SHP77 treated with DMSO at 0.1 percent for 48 hours (cell line): ENCODE data around the gene OSBPL9.
"Not testable (repeated sequence)": the region's sequence is repeated elsewhere in the genome, so short reads cannot be mapped to it uniquely, and the experiment has no call there.

ENCODE experiments used
- DNase-seq: peaks from one replicate; lab custom pipeline; 2025; lab: John Stamatoyannopoulos, UW

The OSBPL9 gene

DNA sequence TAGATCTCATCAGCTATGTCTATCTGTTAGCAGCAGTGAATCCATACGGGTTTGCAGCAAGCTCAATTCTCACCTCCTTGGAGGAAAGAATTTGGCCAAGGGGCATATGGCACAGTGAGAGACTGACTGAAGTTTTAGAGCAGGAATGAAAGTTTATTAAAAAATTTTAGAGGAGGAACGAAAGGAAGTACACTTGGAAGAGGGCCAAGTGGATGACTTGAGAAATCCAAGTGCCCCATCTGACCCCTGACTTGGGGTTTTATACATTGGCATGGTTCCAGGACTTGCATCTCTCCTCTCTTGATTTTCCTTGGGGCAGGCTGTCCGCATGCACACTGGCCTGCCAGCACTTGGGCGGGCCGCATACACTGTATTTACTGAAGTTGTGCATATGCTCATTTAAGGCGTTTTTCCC is 9.2 kb upstream of the OSBPL9 start:
- DNase-seq = no peak

DNA sequence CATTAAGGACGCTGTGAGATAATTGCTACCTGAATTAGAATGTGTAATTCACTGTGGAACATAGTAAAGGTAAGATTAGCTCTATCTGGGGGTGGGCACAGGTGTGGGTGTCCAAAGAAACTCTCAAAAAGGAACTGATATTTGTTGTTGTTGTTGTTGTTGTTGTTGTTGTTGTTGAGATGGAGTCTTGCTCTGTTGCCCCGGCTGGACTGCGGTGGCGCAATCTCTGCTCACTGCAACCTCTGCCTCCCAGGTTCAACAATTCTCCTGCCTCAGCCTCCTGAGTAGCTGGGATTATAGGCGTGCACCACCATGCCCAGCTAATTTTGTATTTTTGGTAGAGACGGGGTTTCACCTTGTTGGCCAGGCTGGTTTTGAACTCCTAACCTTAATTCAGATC is 6.8 kb upstream of the OSBPL9 start:
- not testable (repeated sequence) for DNase-seq

DNA sequence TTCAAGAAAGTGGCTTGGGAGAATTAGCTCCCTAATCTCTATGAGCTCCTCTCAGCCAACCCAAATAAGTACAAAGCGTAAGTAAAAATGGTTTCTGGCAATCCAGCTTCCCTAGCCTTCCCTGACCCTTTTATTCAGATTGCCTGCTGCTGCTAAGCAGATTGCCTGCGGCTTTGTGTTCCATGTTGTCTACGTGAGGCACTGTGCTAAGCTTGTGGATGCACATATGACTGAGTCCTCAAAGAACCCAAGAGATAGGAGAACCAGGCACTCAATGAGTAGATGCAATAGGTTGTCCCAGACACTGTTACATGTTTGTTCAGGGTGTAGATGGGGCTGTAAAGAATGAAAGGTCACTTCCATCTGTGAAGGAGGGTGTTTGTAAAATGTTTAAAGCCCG is 6.3 kb upstream of the OSBPL9 start:
- no peak for DNase-seq

DNA sequence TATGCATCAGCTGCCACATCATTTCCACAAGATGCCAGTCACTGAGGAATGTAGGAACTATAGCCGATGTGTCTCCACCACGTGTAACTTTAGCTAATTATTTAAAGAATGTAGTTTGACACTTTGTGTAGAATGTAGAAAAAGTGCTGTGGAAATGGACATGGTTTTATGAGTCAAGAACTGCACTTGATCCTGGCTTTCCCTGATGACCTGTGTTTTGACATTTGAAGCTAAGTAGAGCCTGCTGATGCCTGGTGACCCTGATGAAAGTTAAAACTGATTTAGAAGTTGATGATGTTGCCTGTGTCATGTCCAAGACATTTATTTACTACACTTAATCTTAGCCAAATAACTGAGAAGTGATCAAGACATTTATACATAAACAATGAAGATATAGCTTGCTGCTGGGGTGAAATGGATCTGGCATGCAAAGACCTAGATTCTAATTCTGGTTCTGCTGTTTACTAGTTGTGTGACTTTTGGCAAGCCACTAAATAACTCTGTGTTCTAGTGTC is 4.4 kb upstream of the OSBPL9 start:
- DNase-seq = no peak

DNA sequence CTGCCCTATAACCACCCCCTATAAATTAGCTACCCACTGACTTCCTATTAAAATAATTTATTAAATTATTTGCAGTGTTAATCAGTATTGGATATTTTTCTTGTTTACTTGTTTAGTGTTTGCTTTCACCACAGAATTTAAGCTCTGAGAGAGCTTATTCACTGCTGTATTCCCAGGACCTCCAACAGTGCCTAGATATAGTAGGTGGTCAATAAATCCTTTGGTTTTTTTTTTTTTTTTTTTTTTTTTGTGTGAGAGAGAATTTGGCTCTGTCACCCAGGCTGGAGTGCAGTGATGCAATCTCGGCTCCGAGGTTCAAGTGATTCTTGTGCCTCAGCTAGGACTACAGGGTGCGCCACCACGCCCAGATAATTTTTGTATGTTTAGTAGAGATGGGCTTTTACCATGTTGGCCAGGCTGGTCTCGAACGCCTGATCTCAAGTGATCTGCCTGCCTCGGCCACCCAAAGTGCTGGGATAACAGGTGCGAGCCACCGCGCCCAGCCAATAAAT is 1.1 kb upstream of the OSBPL9 start:
- DNase-seq = no peak

DNA sequence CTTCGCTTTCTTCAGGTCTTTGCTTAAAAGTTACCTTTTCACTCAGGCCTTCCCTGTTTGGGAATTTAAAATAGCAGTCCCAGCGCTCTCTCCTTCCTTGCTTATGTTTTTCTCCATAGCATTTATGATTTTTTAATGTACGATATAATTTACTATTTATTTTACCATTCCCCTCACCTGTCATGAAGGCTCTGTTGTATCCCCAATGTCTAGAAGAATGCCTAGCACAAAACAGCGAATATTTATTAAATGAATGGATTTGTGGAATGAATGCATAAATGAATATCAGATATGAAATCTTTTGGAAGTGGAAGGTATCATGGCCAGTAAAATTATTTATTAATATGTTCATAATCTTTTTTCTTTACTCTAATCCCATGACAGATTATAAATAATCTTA is 402 bp upstream of the OSBPL9 start:
- no peak for DNase-seq

DNA sequence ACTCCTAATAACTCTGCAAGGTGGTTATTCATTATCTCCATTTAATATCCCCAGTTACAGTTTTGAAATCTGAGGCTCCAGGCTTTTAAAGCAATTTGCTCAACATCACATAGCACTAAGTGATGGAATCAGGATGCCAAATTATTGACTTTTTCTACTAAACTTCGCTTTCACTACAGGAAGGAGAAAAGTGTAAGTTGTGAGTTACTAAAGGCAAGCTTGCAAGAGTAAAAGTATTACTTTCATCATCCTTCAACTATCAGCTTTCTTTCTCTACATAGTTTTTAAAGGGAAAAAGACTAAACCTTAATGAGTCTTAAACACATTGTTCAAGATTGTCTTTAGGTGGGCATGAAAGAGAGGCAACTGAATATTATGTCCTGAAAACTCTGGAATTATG is 1.8 kb downstream of the OSBPL9 start:
- DNase-seq = no peak

DNA sequence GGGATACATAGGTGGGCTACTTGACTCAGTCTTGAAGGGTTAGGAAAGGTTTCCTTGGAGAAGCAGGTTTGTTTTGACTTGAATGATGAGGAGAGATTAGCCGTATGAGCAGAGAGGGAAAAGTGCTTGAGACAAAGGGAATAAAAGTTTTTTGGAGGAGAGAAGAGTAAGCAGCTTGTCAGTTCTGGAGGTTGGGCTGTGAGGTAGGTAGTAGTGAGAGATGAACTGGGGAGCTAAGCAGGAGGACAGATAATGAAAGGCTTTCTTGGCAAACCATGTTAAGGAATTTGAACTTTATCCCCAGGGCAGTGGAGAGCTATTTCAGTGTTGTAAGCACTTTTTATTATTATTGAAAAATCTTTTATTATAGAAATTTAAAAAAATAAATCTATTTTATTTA is 3.6 kb downstream of the OSBPL9 start:
- DNase-seq = no peak

DNA sequence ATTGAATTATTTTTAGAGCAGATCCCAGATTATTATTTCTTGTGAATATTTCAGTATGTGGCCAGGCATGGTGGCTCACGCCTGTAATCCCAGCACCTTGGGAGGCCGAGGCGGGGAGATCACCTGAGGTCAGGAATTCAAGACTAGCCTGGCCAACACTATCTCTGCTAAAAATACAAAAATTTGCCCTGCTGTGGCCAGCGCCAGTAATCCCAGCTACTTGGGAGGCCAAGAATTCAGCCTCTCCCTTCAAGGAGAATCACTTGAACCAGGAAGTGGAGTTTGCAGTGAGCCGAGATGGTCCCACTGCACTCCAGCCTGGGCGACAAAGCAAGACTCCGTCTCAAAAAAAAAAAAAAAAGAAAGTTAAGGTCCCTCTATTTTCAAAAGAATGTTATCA is 4.3 kb downstream of the OSBPL9 start:
- no peak for DNase-seq

DNA sequence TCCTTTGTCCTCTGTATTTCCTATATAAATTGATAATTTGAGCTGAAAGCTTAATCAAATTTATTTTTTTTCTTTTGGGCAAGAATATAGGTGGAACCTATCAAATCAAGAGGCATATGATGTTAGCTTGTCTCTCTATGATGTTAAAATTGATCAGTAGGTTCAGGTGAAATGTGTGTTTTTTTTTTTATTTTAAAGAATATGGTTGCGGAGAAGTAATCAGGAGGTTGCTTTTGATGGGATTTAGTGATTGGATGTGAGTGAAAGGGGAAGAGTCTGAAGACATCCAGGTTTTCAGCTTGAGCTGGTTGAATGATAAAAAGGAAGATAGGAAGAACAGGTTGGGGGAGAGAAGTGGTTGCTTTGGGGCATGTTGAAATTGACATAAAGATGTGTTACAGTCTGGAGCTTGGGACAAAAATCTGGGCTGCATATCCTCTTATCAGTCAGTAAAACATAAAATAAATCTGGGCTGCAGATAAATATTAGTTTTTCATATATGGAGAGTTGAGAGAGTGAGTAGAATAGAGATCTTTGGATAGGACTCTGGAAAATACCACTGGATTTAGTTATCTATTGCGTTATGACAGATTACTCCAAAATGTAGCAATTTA is 5.1 kb downstream of the OSBPL9 start:
- DNase-seq = no peak

DNA sequence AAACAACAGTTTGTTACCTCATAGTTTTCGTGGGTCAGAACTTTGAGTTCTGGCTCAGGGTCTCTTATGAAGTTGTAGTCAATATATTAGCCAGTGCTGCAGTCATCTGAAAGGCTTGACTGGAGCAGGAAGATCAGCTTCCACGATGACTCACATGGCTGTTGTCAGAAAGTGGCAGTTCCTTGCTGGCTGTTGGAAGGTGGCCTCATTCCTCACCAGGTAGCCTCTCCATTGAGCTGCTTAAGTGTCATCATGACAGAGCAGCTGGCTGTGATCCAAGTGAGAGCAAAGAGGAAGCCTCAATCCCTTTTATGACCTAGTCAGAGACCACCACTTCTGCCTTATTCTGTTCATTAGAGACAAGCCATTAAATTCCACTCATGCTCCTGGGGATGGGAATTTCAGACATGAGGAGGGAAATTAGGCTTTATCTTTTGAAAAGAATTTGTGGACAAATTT is 5.6 kb downstream of the OSBPL9 start:
- peak; percentile 66 for DNase-seq

DNA sequence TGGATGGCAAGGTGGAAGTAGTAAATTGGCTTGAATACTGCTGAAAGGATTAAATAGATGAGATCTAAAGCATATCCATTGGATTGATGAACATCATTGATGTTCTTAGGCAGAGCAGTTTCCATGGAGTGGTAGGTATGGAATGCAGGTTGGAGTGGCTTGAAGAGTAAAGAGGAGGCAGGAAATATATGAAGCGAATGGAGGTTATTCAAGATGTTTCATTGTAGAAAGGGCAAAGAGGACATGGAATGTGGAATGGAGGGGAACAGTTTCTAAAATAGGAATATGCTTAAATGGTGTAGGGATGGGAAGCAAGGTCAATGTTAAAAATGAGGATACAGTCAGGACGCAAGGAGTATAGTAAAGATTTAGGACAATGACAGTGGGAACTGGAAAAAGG is 6.1 kb downstream of the OSBPL9 start:
- DNase-seq = no peak

DNA sequence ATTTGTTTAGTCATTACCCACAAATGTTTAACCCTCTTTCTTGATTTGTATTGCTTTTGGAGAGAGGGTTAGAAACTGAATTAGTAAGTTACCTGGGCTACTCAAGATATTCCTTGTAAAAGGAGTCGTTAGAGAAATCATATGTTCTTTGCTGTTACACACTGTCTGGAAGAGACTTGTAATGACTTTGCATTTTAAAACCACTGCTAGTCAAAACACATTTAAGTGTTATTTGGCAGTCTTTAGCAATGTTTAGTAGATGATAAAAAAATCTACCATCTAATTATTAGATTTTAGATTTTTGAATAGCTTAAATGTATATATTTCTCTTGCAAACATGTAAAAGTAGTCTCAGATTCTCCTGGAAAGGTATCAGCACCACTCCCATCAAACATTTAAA is 6.6 kb downstream of the OSBPL9 start:
- no peak for DNase-seq

DNA sequence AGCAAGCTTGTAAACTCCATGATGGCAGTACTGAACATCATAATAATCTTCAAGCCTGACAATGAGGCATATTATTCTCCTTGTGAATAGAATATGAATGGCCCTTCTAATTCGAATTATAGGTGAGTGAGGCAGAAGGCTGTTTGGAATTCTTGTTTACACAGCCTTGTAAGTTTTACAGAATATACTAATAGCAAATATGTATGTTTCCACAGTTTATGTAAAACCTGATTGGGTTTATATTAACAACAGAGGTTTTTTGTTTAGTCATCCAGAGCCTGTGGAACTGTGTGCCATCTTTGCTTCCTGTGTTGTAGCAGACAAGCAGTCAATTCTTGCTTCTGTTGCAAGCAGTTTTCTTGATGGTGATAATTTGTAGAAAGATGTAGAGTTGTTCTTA is 8.0 kb downstream of the OSBPL9 start:
- DNase-seq = no peak

DNA sequence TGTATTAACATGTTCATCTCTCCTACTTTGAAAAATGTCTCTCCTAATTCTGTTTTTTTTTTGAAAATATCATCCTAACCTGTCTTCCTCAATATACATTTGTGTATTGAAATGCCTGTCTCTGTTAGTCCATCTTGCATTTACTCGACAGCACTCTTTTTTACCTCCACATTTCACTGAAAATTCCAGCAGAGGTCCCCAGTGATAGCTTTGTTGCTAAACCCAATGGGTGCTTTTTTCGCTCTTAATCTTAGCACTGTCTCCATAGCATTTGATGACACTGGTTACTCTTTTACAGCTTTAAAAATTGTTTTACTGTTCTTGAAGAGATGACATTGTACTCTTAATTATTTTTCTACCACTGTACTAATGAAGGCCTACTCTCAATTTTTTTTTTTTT is 10.8 kb downstream of the OSBPL9 start:
- peak; percentile 13 for DNase-seq

DNA sequence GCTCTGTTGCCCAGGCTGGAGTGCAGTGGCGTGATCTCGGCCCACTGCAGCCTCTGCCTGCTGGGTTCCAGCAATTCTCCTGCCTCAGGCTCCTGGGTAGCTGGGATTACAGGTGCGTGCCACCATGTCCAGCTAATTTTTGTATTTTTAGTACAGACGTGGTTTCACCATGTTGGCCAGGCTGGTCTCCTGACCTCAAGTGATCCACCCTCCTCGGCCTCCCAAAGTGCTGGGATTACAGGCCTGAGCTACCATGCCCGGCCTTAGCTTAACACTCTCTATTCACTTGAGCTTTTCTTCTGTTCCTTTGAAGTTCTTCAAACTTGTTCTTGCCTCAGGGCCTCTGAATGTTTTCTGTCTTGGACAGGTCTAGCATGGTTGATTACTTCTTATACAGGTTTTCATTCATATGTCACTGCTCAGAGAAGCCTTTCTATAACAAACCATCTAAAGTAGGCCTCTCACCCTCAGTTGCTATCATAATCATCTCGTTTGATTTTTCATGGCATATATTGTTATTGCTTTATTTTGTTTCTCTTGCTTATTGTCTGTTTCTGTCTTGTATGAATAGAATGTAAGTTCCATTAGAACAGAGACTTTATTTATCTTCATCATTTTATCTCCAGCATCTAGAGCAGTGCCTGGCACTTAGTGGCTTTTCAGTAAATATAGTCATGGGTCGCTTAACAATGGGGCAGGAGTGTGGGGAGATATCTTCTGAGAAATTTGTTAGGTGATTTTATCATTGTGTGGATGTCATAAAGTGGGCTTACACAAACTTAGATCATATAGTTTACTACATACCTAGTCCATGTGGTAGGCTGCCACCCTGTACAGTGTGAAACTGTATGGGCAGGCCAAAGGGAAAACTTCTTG is 12.1 kb downstream of the OSBPL9 start:
- no peak for DNase-seq

DNA sequence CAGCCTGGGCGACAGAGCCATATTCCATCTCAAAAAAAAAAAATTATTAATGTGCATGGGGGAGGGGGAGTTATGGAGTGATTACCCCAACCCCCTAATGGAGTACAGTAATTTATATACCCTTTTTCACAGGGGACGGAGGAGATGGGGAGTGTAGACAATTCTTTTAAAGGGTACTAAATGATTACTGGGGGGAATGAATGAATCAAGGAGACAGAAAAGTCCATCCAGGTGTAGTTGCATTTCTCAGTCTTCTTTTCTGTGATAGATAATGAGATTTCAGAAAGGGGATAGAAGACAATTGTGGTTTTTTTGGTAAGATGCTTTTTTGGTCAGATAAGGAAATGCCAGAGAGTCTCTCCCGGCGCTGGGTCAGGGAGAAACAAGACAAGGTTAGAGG is 13.0 kb downstream of the OSBPL9 start:
- no peak for DNase-seq

DNA sequence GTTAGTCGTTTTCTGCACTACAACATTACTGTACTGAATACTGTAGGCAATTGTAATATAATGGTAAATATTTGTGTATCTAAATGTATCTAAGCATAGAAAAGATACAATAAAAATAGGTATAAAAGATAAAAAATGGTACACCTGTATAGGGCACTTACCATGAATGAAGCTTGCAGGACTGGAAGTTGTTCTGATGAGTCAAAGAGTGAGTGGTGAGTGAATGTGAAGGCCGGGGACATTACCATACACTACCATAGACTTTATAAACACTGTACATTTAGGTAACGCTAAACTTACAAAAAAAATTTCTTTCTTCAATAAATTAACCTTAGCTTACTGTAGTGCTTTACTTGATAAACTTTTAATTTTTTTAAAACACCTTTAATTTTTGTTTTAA is 13.5 kb downstream of the OSBPL9 start:
- no peak for DNase-seq

DNA sequence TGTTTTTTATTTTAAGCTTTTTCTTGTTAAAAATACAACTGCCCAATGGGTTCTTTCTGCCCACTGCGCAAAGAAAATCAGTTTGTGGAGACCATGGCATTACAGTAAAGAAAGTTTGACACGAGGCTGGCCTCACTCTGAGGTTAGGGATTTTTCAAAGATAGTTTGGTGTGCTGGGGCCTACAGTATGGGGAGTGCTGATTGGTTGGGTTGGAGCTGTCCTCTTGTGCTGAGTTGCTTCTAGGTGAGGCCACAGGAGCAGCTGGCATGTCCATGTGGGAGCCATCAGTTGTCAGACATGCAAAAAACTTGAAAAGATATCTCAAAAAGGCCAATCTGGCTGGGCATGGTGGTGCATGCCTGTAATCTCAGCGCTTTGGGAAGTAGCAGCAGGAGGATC is 14.0 kb downstream of the OSBPL9 start:
- DNase-seq = no peak

DNA sequence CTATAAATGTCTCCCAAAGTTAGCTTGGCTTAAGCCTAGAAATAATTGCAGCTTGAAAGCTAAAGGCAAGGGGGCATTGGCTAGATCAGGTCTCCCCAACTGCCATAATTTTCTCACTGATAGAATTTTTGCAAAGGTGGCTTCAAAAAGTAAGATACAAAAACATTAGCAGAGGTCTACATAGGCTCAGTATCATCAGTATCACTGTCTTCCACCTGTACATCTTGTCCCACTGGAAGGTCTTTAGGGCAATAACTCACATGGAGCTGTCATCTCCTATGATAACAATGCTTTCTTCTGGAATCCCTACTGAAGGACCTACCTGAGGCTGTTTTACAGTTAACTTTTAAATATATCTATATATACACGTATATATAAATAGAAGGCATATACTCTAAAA is 14.9 kb downstream of the OSBPL9 start:
- no peak for DNase-seq

DNA sequence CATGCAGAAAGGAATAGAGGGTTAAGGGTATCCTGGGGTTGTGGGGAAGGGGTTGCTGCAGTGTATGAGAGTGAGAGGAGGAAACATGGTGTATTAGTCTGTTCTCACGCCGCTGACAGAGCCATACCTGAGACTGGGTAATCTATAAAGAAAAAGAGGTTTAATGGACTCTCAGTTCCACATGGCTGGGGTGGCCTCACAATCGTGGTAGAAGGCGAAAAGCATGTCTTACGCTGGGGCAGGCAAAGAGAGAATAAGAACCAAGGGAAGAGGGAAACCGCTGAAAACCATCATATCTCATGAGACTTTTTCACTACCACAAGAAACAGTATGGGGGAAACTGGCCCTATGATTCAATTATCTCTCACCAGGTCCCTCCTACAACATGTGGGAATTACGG is 17.7 kb downstream of the OSBPL9 start:
- DNase-seq = no peak

DNA sequence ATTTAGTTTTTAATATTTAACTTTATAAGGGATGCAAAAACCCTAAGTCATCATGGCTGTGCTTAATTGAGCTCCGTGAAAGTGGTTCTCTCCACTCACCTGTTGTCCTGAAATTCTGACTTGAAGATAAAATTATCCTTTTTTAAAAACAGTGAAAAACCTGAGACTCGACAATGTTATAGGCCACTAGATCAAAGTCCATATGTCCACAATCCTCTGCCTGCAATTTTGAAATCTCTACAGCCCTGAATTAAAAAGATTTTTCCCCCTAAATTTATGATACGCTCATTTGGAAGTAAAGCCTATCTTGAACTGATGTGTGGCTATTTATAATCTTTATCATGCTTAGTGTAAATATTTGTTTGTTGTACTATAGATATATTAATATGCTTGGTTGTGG is 18.7 kb downstream of the OSBPL9 start:
- DNase-seq = no peak

DNA sequence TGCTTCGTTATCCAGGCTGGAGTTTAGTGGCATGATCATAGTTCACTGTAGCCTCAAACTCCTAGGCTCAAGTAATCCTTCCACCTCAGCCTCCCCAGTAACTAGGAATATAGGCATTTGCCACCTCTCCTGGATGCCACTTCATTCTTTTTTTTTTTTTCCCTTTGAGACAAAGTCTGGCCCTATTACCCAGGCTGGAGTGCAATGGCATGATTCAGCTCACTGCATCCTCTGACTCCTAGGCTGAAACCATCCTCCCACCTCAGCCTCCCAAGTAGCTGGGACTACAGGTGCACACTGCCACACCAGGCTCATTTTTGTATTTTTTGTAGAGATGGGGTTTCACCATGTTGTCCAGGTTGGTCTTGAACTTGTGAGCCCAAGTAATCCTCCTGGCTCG is 19.3 kb downstream of the OSBPL9 start:
- no peak for DNase-seq
